HepG2 (cell line): ENCODE measurements around the gene MAP3K21. TPM values are rescaled to one million over a fixed set of nuclear protein-coding genes. Genes with fewer than 3 reads are reported as not detected.
A peak's percentile ranks its signal among the peaks of the same experiment; 100 is the strongest.

Source experiments
- ATAC-seq: fragments of 200-7000 bp; cut with Tn5 transposase; 3 replicates; pipeline ENCODE4 v1.9.1; 2020; ENCODE audit warnings: mild to moderate bottlenecking, moderate library complexity
- BruUV-seq: library from RNA; stranded (reverse); fragments of 400-500 nt; replicated peaks from 2 replicates; lab custom pipeline; 2021; lab: Mats Ljungman, UMichigan
- CTCF ChIA-PET: fragments of 300-600 bp; formaldehyde crosslinking; extraction: SDS; loops from one replicate; lab custom pipeline; 2021; ENCODE audit warnings: low total read pairs, inconsistent platforms, low intra/inter-chr PET ratio; lab: Yijun Ruan, JAX
- POLR2A ChIA-PET: fragments of 350-600 bp; sonication (Branson Sonifier 250); formaldehyde crosslinking; loops from one replicate; lab custom pipeline; 2020; ENCODE audit warnings: antibody characterized with exemption, inconsistent platforms; lab: Yijun Ruan, JAX
- DNase-seq: peaks from one replicate; pipeline ENCODE4 v3.0.0-alpha.2; 2015; ENCODE audit warnings: low spot score
- FAIRE-seq: peaks from 3 replicates; lab custom pipeline; 2011; peaks lifted over from hg19 to GRCh38; lab: Jason Lieb, UNC
- H2AFZ ChIP-seq: one replicate; pipeline ENCODE4 v1.6.1; 2011; ENCODE audit warnings: low read length, inconsistent platforms
- H3K27ac ChIP-seq: fragments of 300-600 bp; 3 replicates; pipeline ENCODE4 v1.8.0; 2011; ENCODE audit warnings: mixed run types, mild to moderate bottlenecking, mixed read lengths, low read length, inconsistent platforms; ENCODE audit not compliant: insufficient read depth; ENCODE audit errors: extremely low read length
- H3K27me3 ChIP-seq, 2 experiments: fragments of 200-600 bp in 1 of 2; 2 replicates in 1 of 2; 3 replicates in 1 of 2; pipeline versions ENCODE4 v1.6.0 to v1.8.0; 2011; ENCODE audit warnings: low read length in 2 of 2, mild to moderate bottlenecking in 2 of 2, moderate library complexity in 2 of 2, inconsistent platforms in 1 of 2; ENCODE audit not compliant: insufficient read depth in 2 of 2, control insufficient read depth in 1 of 2
- H3K36me3 ChIP-seq, 2 experiments: fragments of 200-600 bp in 1 of 2; replicated peaks in 1 of 2; 2 replicates in 1 of 2; 3 replicates in 1 of 2; pipeline versions ENCODE4 v1.5.1 to v1.8.0; 2011; ENCODE audit warnings: low read length in 2 of 2, inconsistent platforms in 1 of 2; ENCODE audit not compliant: insufficient read depth in 2 of 2, control insufficient read depth in 1 of 2
- H3K4me1 ChIP-seq: 2 replicates; pipeline ENCODE4 v1.5.1; 2012; ENCODE audit warnings: low read length, inconsistent platforms; ENCODE audit not compliant: insufficient read depth
- H3K4me2 ChIP-seq: 2 replicates; pipeline ENCODE4 v1.6.0; 2011; ENCODE audit warnings: low read depth, low read length, inconsistent platforms
- H3K4me3 ChIP-seq, 3 experiments: fragments of 200-600 bp in 1 of 3; sonication (generic), shearing (Covaris generic) in 1 of 3; replicated peaks in 1 of 3; 2 replicates each; pipeline ENCODE4 v1.5.1; 2011 to 2016; ENCODE audit warnings: low read length in 3 of 3, inconsistent platforms in 2 of 3, low read depth in 2 of 3, mild to moderate bottlenecking in 2 of 3, control low read depth in 1 of 3, mixed read lengths in 1 of 3; ENCODE audit not compliant: insufficient read depth in 1 of 3
- H3K79me2 ChIP-seq: one replicate; pipeline ENCODE4 v1.6.1; 2011; ENCODE audit warnings: low read length, inconsistent platforms; ENCODE audit not compliant: insufficient read depth
- H3K9ac ChIP-seq: 2 replicates; pipeline ENCODE4 v1.6.0; 2011; ENCODE audit warnings: mild to moderate bottlenecking, low read depth, low read length, inconsistent platforms; ENCODE audit not compliant: insufficient read depth
- H3K9me3 ChIP-seq: 2 replicates; pipeline ENCODE4 v1.5.1; 2012; ENCODE audit warnings: mild to moderate bottlenecking, low read length
- H4K20me1 ChIP-seq: 2 replicates; pipeline ENCODE4 v1.6.0; 2011; ENCODE audit warnings: inconsistent platforms, mild to moderate bottlenecking, low read length, moderate library complexity; ENCODE audit not compliant: insufficient read depth
- ATM ChIP-seq: fragments of 450-650 bp; IDR thresholded peaks from 2 replicates; pipeline ENCODE4 v1.7.1; 2017; ENCODE audit warnings: mild to moderate bottlenecking, borderline replicate concordance
- HOXA7 ChIP-seq: sonication (generic); formaldehyde crosslinking; IDR thresholded peaks from 2 replicates; pipeline ENCODE4 v1.8.1; 2022; ENCODE audit warnings: mild to moderate bottlenecking, missing genetic modification reagents, moderate library complexity
- JDP2 ChIP-seq: sonication (generic); formaldehyde crosslinking; IDR thresholded peaks from 2 replicates; pipeline ENCODE4 v1.8.1; 2022; ENCODE audit warnings: missing genetic modification reagents, borderline replicate concordance
- KAT7 ChIP-seq: IDR thresholded peaks from 2 replicates; pipeline ENCODE4 v1.6.1; 2018; ENCODE audit warnings: borderline replicate concordance, missing compliant biosample characterization
- SIN3B ChIP-seq: fragments of 150-350 bp; IDR thresholded peaks from 2 replicates; pipeline ENCODE4 v1.6.1; 2014; ENCODE audit warnings: low read length
- SMAD3 ChIP-seq: sonication (generic); formaldehyde crosslinking; IDR thresholded peaks from 2 replicates; pipeline ENCODE4 v1.4.0; 2020; ENCODE audit warnings: missing genetic modification reagents
- XBP1 ChIP-seq: sonication (generic); formaldehyde crosslinking; IDR thresholded peaks from 2 replicates; pipeline ENCODE4 v1.5.0; 2020; ENCODE audit warnings: missing genetic modification reagents
- WGBS: methylation state at CpG from one replicate; pipeline ENCODE4 v1.1.6; 2017; ENCODE audit warnings: low lambda C conversion rate; 5-methylcytosine and 5-hydroxymethylcytosine counted together
- in situ Hi-C: cut with HindIII; loops from 2 replicates; pipeline ENCODE4 v1.10.0; 2017; ENCODE audit warnings: low pct_unique_long_range_greater_than_20kb; ENCODE audit not compliant: extremely low pct_ligation_motif_present
- intact Hi-C: fragments of 100-400 bp; cut with micrococcal nuclease; formaldehyde crosslinking; loops from one replicate; pipeline ENCODE4 v1.10.0; 2022; ENCODE audit not compliant: unreplicated experiment
- polyA plus RNA-seq, 8 experiments: library from polyadenylated mRNA; depleted of rRNA in 3 of 8; stranded (reverse) in 7 of 8; unstranded in 1 of 8; fragments of >200 nt; fragmentation: Illumina TruSeq in 4 of 8; extraction: Trizol in 4 of 8; gene quantifications; 2 replicates each; pipeline versions ENCODE4 v1.2.1 to v1.2.3, GENCODE V29; 2011 to 2016; ENCODE audit warnings: low read depth in 4 of 8, missing spikeins in 1 of 8, mixed read lengths in 1 of 8; ENCODE audit not compliant: insufficient read depth in 1 of 8
- total RNA-seq, 5 experiments: library from RNA; depleted of rRNA; stranded (reverse); fragments of >200 nt; fragmentation: Illumina TruSeq; extraction: Trizol; gene quantifications; 2 replicates each; pipeline ENCODE4 v1.2.3, GENCODE V29; 2016; ENCODE audit warnings: low read depth in 1 of 5
- TF ChIP-seq, protein P1 (sequence below): sonication (generic); formaldehyde crosslinking; IDR thresholded peaks from 2 replicates; pipeline ENCODE4 v1.5.0; 2020; ENCODE audit warnings: mild to moderate bottlenecking, missing genetic modification reagents
- TF ChIP-seq, protein P2 (sequence below), 2 experiments: sonication (generic) in 1 of 2; formaldehyde crosslinking in 1 of 2; IDR thresholded peaks; 2 replicates each; pipeline versions ENCODE4 v1.4.0 to v1.6.1; 2016 to 2020; ENCODE audit warnings: borderline replicate concordance in 1 of 2, low read depth in 1 of 2, mild to moderate bottlenecking in 1 of 2, missing genetic modification reagents in 1 of 2
- TF ChIP-seq, protein P3 (sequence below): IDR thresholded peaks from 2 replicates; pipeline ENCODE4 v1.6.1; 2018; ENCODE audit warnings: missing genetic modification reagents
- TF ChIP-seq, protein P4 (sequence below): sonication (generic); formaldehyde crosslinking; IDR thresholded peaks from 2 replicates; pipeline ENCODE4 v1.8.1; 2022; ENCODE audit warnings: low read depth, mild to moderate bottlenecking, missing genetic modification reagents
- TF ChIP-seq, protein P5 (sequence below): sonication (generic); formaldehyde crosslinking; IDR thresholded peaks from 2 replicates; pipeline ENCODE4 v1.5.1; 2020; ENCODE audit warnings: mild to moderate bottlenecking, moderate library complexity, missing genetic modification reagents

MAP3K21 gene
- total and polyA plus RNA-seq, 2 of the 13 experiments (the other 11 are each of a cell fraction or from before 2014, with no cell fraction given): not detected

DNA sequence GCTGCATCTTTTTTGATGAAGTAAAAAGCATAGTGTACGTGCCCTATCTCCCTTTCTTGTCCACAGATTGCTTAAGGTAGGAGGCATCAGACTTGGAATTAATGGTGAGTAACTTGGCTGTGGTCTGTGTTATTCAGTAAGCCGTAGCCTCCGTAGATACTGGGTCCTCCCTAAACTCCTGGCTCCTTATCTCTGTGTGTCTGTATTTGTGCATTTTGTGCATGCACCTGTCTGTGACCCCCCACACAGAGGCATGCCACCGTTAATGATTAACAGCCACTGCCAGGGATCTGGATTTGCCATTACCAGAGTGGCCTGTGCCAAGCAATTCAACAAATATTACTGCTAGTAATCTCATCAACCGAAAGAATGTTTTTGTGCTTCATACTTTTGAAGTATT lies 31.9 kb downstream of the MAP3K21 start:
- H3K36me3 ChIP-seq: no peaks in the 10 kb centered on the region
- FAIRE-seq (peak; percentile 4), DNase-seq (peak; percentile 34), ATAC-seq (peak; percentile 73)
- H3K4me3 ChIP-seq: no peak overlapping the region
- POLR2A ChIA-PET: no interaction called here
- no peak overlapping the region for H3K27ac ChIP-seq
- no peak overlapping the region for H3K4me2 ChIP-seq
- CTCF ChIA-PET: no interaction called here
- no peaks in the 10 kb centered on the region for H3K27me3 ChIP-seq
- 3% methylated on average over 5 of the region's 5 CpGs for WGBS
- in situ Hi-C loops: no loop called here
- no peak overlapping the region for H3K9ac ChIP-seq
- no peaks in the 10 kb centered on the region for H3K79me2 ChIP-seq
- intact Hi-C loops: no loop called here
- no TSS peak for BruUV-seq
- no peaks in the 10 kb centered on the region for H3K9me3 ChIP-seq
- no peak overlapping the region for H2AFZ ChIP-seq
- H3K4me1 ChIP-seq: peaks cover 7% of the 10 kb centered on the region
- H4K20me1 ChIP-seq: no peaks in the 10 kb centered on the region
- TF ChIP-seq KAT7 (CRISPR knock-in tag) (no peak), SIN3B (no peak), SMAD3 (CRISPR knock-in tag) (no peak), JDP2 (CRISPR knock-in tag) (no peak), XBP1 (CRISPR knock-in tag) (no peak), ATM (no peak), HOXA7 (CRISPR knock-in tag) (no peak)
- TF ChIP-seq, protein P1, sequence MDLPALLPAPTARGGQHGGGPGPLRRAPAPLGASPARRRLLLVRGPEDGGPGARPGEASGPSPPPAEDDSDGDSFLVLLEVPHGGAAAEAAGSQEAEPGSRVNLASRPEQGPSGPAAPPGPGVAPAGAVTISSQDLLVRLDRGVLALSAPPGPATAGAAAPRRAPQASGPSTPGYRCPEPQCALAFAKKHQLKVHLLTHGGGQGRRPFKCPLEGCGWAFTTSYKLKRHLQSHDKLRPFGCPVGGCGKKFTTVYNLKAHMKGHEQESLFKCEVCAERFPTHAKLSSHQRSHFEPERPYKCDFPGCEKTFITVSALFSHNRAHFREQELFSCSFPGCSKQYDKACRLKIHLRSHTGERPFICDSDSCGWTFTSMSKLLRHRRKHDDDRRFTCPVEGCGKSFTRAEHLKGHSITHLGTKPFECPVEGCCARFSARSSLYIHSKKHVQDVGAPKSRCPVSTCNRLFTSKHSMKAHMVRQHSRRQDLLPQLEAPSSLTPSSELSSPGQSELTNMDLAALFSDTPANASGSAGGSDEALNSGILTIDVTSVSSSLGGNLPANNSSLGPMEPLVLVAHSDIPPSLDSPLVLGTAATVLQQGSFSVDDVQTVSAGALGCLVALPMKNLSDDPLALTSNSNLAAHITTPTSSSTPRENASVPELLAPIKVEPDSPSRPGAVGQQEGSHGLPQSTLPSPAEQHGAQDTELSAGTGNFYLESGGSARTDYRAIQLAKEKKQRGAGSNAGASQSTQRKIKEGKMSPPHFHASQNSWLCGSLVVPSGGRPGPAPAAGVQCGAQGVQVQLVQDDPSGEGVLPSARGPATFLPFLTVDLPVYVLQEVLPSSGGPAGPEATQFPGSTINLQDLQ (CRISPR knock-in tag): no peak
- TF ChIP-seq, protein P2, sequence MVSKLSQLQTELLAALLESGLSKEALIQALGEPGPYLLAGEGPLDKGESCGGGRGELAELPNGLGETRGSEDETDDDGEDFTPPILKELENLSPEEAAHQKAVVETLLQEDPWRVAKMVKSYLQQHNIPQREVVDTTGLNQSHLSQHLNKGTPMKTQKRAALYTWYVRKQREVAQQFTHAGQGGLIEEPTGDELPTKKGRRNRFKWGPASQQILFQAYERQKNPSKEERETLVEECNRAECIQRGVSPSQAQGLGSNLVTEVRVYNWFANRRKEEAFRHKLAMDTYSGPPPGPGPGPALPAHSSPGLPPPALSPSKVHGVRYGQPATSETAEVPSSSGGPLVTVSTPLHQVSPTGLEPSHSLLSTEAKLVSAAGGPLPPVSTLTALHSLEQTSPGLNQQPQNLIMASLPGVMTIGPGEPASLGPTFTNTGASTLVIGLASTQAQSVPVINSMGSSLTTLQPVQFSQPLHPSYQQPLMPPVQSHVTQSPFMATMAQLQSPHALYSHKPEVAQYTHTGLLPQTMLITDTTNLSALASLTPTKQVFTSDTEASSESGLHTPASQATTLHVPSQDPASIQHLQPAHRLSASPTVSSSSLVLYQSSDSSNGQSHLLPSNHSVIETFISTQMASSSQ (IDR thresholded peaks at IDR 0.05; ENCODE audit: low read depth): peak; percentile 64
- TF ChIP-seq, protein P2 (CRISPR knock-in tag; IDR thresholded peaks at IDR 0.05; ENCODE audit: borderline replicate concordance): peak; percentile 70; the same call in 1 of the 2 replicates
- TF ChIP-seq, protein P3, sequence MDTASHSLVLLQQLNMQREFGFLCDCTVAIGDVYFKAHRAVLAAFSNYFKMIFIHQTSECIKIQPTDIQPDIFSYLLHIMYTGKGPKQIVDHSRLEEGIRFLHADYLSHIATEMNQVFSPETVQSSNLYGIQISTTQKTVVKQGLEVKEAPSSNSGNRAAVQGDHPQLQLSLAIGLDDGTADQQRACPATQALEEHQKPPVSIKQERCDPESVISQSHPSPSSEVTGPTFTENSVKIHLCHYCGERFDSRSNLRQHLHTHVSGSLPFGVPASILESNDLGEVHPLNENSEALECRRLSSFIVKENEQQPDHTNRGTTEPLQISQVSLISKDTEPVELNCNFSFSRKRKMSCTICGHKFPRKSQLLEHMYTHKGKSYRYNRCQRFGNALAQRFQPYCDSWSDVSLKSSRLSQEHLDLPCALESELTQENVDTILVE (CRISPR knock-in tag): no peak
- TF ChIP-seq, protein P4, sequence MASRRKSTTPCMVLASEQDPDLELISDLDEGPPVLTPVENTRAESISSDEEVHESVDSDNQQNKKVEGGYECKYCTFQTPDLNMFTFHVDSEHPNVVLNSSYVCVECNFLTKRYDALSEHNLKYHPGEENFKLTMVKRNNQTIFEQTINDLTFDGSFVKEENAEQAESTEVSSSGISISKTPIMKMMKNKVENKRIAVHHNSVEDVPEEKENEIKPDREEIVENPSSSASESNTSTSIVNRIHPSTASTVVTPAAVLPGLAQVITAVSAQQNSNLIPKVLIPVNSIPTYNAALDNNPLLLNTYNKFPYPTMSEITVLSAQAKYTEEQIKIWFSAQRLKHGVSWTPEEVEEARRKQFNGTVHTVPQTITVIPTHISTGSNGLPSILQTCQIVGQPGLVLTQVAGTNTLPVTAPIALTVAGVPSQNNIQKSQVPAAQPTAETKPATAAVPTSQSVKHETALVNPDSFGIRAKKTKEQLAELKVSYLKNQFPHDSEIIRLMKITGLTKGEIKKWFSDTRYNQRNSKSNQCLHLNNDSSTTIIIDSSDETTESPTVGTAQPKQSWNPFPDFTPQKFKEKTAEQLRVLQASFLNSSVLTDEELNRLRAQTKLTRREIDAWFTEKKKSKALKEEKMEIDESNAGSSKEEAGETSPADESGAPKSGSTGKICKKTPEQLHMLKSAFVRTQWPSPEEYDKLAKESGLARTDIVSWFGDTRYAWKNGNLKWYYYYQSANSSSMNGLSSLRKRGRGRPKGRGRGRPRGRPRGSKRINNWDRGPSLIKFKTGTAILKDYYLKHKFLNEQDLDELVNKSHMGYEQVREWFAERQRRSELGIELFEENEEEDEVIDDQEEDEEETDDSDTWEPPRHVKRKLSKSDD (CRISPR knock-in tag): no peak
- TF ChIP-seq, protein P5, sequence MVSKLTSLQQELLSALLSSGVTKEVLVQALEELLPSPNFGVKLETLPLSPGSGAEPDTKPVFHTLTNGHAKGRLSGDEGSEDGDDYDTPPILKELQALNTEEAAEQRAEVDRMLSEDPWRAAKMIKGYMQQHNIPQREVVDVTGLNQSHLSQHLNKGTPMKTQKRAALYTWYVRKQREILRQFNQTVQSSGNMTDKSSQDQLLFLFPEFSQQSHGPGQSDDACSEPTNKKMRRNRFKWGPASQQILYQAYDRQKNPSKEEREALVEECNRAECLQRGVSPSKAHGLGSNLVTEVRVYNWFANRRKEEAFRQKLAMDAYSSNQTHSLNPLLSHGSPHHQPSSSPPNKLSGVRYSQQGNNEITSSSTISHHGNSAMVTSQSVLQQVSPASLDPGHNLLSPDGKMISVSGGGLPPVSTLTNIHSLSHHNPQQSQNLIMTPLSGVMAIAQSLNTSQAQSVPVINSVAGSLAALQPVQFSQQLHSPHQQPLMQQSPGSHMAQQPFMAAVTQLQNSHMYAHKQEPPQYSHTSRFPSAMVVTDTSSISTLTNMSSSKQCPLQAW (CRISPR knock-in tag): peak; percentile 44; the same call in 1 of the 2 replicates
